DND-41 (cell line): ENCODE results near the gene AKAP13.
"Not testable (repeated sequence)": the region's sequence is repeated elsewhere in the genome, so short reads cannot be mapped to it uniquely, and the experiment has no call there.

ENCODE experiments used
- CTCF ChIP-seq: IDR thresholded peaks from 2 replicates; pipeline ENCODE4 v1.5.1; 2012; ENCODE audit warnings: borderline replicate concordance, low read length, moderate library complexity, mild to moderate bottlenecking; ENCODE audit not compliant: poor library complexity, severe bottlenecking; ENCODE audit errors: extremely low read depth
- EZH2 ChIP-seq: IDR thresholded peaks from 3 replicates; pipeline ENCODE4 v1.6.1; 2012; ENCODE audit warnings: borderline replicate concordance, low read depth, mild to moderate bottlenecking, moderate library complexity, low read length, inconsistent platforms; ENCODE audit not compliant: severe bottlenecking

GRCh38 chr15:85346462-85347084 is 33.8 kb upstream of the AKAP13 start:
- TF ChIP-seq CTCF, EZH2: not testable (repeated sequence)
